ENCODE results near the gene ZNF184. TPM values are rescaled to one million over a fixed set of nuclear protein-coding genes. Genes with fewer than 3 reads are reported as not detected.

The ZNF184 gene
- total RNA-seq, 1 experiment from 2014 or later, result 18.8 TPM

DNA sequence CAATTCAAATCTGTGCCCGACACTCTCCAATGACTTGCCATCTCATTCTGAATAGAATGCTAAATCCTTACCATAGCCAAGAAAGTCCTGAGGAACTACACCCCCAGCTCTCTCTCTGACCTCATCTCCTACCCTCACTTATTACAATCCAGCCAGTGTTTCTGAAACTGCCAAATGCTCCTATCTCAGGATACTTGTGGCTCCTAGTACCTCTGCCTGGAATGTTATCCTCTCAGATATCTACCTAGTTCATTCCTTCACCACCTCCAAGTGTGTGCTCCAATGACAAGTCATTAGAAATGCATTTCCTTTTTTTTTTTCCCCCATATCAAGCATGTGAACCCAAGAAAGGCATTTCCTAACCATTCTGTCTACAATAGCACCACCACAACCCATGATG, 24.4 kb downstream of the ZNF184 start:
- Histone ChIP-seq H3K9me3 (ENCODE audit: low read length) (peaks cover 49% of the 10 kb centered on the region), H3K27ac (ENCODE audit: low read length) (no peak overlapping the region), H3K4me3 (ENCODE audit: low read length) (no peak overlapping the region), H3K27me3 (ENCODE audit: low read length) (no peaks in the 10 kb centered on the region), H3K36me3 (ENCODE audit: insufficient read depth, low read length) (peaks cover 52% of the 10 kb centered on the region), H2AFZ (ENCODE audit: low read length) (no peak overlapping the region), H3K4me2 (ENCODE audit: low read depth, low read length, poor library complexity, severe bottlenecking) (no peak overlapping the region), H3K9me2 (replicated peaks; ENCODE audit: insufficient read depth, low read length) (no peaks in the 10 kb centered on the region), H3K79me2 (ENCODE audit: low read length) (no peaks in the 10 kb centered on the region), H3K4me1 (ENCODE audit: low read length) (no peaks in the 10 kb centered on the region), H4K20me1 (ENCODE audit: insufficient read depth, low read depth, low read length) (no peaks in the 10 kb centered on the region), H3K9ac (ENCODE audit: low read length) (no peak overlapping the region)
- DNase-seq, result no peak

DNA sequence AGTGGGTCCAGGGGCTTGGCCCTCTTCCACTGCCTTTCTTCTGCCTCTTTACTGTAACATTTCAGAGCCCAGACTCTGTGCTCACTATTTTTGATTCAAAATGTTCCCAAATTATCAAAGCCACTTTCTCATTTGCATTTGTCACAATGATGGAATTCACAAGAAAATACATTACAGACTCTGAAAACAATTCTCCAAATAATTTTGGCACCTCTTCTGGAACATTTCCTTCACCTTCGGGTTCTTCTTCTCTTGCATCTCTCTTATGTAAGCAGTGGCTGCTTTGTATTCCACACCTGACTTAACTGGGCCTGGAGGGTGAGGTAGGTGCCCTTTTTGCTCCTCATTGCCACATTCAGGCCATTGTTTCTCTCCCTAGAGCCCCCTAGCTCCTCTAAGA, 30.0 kb downstream of the ZNF184 start:
- H3K27me3 ChIP-seq (ENCODE audit: low read length), result no peaks in the 10 kb centered on the region
- no peak for DNase-seq
- H3K4me3 ChIP-seq (ENCODE audit: low read length), result no peak overlapping the region
- H3K36me3 ChIP-seq (ENCODE audit: insufficient read depth, low read length), result peaks cover under 1% of the 10 kb centered on the region; the same call in 1 of the 2 replicates
- no peak overlapping the region for H3K4me2 ChIP-seq (ENCODE audit: low read depth, low read length, poor library complexity, severe bottlenecking)
- no peaks in the 10 kb centered on the region for H3K4me1 ChIP-seq (ENCODE audit: low read length)
- no peaks in the 10 kb centered on the region for H3K9me2 ChIP-seq (replicated peaks; ENCODE audit: insufficient read depth, low read length)
- no peak overlapping the region for H2AFZ ChIP-seq (ENCODE audit: low read length)
- no peak overlapping the region for H3K27ac ChIP-seq (ENCODE audit: low read length)
- no peaks in the 10 kb centered on the region for H3K79me2 ChIP-seq (ENCODE audit: low read length)
- H3K9ac ChIP-seq (ENCODE audit: low read length), result no peak overlapping the region
- peaks cover 6% of the 10 kb centered on the region; the same call in 1 of the 2 replicates for H3K9me3 ChIP-seq (ENCODE audit: low read length)
- H4K20me1 ChIP-seq (ENCODE audit: insufficient read depth, low read depth, low read length), result no peaks in the 10 kb centered on the region

DNA sequence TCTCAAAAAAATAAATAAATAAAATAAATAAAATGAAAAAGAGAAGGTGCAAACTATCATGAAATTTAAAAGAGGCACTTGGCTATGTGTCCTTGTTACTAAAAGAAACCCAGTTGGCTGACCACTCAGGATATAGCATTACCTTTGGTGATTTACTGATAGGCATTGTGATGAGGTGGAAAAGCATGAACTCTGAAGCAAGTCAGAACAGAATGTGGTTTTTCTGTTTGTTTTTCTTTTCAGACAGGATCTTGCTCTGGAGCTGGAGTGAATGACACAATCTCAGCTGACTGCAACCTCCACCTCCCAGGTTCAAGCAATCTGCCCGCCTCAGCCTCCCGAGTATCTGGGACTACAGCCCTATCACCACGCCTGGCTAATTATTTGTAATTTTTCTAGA, 31.9 kb downstream of the ZNF184 start:
- DNase-seq, result no peak
- Histone ChIP-seq H3K9me2 (replicated peaks; ENCODE audit: insufficient read depth, low read length) (no peaks in the 10 kb centered on the region), H3K27me3 (ENCODE audit: low read length) (no peaks in the 10 kb centered on the region), H3K4me1 (ENCODE audit: low read length) (no peaks in the 10 kb centered on the region), H3K36me3 (ENCODE audit: insufficient read depth, low read length) (no peaks in the 10 kb centered on the region), H3K79me2 (ENCODE audit: low read length) (no peaks in the 10 kb centered on the region), H3K9me3 (ENCODE audit: low read length) (peaks cover 6% of the 10 kb centered on the region; the same call in 1 of the 2 replicates), H3K4me2 (ENCODE audit: low read depth, low read length, poor library complexity, severe bottlenecking) (no peak overlapping the region), H3K9ac (ENCODE audit: low read length) (no peak overlapping the region), H3K27ac (ENCODE audit: low read length) (no peak overlapping the region), H2AFZ (ENCODE audit: low read length) (no peak overlapping the region), H4K20me1 (ENCODE audit: insufficient read depth, low read depth, low read length) (no peaks in the 10 kb centered on the region), H3K4me3 (ENCODE audit: low read length) (no peak overlapping the region)

DNA sequence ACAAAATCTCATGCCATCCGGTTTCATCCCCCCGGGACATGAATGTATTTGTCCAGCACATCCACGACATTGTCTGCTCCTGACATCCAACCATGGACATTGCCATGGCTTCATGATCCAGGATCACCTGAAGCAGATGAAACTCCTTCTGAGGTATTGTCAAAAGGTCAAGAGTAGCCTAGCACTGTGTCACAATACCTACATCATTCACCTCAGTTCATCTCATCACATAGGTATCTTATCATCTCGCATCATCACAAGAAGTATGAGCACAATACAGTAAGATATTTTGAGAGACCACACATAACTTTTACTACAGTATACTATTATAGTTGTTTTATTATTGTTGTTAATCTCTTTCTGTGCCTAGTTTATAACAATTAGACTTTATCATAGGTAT, 33.5 kb downstream of the ZNF184 start:
- Histone ChIP-seq H3K4me1 (ENCODE audit: low read length) (no peaks in the 10 kb centered on the region), H3K27me3 (ENCODE audit: low read length) (no peaks in the 10 kb centered on the region), H3K36me3 (ENCODE audit: insufficient read depth, low read length) (no peaks in the 10 kb centered on the region), H3K9ac (ENCODE audit: low read length) (no peak overlapping the region), H2AFZ (ENCODE audit: low read length) (no peak overlapping the region), H3K27ac (ENCODE audit: low read length) (no peak overlapping the region), H4K20me1 (ENCODE audit: insufficient read depth, low read depth, low read length) (no peaks in the 10 kb centered on the region), H3K9me2 (replicated peaks; ENCODE audit: insufficient read depth, low read length) (no peaks in the 10 kb centered on the region), H3K4me3 (ENCODE audit: low read length) (no peak overlapping the region), H3K79me2 (ENCODE audit: low read length) (no peaks in the 10 kb centered on the region), H3K4me2 (ENCODE audit: low read depth, low read length, poor library complexity, severe bottlenecking) (no peak overlapping the region), H3K9me3 (ENCODE audit: low read length) (no peaks in the 10 kb centered on the region)
- no peak for DNase-seq

DNA sequence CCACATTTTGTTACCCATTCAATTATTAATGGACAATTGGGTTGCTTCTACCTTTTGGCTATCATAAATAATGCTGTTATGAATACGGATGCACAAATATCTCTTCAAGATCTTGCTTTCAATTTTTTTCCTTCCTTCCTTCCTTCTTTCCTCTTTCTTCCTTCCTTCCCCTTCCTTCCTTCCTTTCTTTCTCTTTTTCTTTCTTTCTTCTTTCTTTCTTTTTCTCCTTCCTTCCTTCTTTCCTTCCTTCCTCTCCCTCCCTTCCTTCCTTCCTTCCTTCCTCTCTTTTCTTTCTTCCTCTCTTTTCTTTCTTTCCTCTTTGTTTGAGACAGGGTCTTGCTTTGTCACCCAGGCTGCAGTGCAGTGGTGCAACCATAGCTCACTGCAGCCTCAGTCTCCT, 39.2 kb downstream of the ZNF184 start:
- Histone ChIP-seq H4K20me1 (ENCODE audit: insufficient read depth, low read depth, low read length) (no peaks in the 10 kb centered on the region), H3K4me1 (ENCODE audit: low read length) (no peaks in the 10 kb centered on the region), H3K9ac (ENCODE audit: low read length) (no peak overlapping the region), H2AFZ (ENCODE audit: low read length) (no peak overlapping the region), H3K9me2 (replicated peaks; ENCODE audit: insufficient read depth, low read length) (no peaks in the 10 kb centered on the region), H3K79me2 (ENCODE audit: low read length) (no peaks in the 10 kb centered on the region), H3K27ac (ENCODE audit: low read length) (no peak overlapping the region), H3K36me3 (ENCODE audit: insufficient read depth, low read length) (no peaks in the 10 kb centered on the region), H3K27me3 (ENCODE audit: low read length) (no peaks in the 10 kb centered on the region), H3K9me3 (ENCODE audit: low read length) (no peaks in the 10 kb centered on the region), H3K4me2 (ENCODE audit: low read depth, low read length, poor library complexity, severe bottlenecking) (no peak overlapping the region), H3K4me3 (ENCODE audit: low read length) (no peak overlapping the region)
- DNase-seq, result no peak

DNA sequence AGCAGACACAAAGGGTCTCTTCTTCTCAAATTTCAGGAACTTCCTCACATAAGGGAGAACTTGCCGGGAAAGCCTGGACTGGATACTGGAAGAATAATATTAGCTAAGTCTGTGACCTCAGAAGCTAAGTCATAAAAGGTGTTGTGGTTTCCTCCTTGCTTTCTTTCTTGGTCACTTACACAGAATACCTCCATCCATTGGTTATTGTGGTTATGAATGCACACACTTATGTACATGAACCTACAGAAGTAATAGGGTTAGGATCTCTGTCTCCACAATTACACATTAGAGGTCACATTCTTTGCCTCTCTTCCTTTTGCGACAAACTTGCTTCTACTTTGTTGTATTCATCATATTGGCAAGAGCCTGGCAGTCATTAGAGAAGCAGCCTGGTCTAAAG, 43.9 kb downstream of the ZNF184 start:
- Histone ChIP-seq H3K9ac (ENCODE audit: low read length) (no peak overlapping the region), H3K4me2 (ENCODE audit: low read depth, low read length, poor library complexity, severe bottlenecking) (no peak overlapping the region), H3K4me3 (ENCODE audit: low read length) (no peak overlapping the region), H3K9me3 (ENCODE audit: low read length) (no peaks in the 10 kb centered on the region), H3K79me2 (ENCODE audit: low read length) (no peaks in the 10 kb centered on the region), H3K36me3 (ENCODE audit: insufficient read depth, low read length) (no peaks in the 10 kb centered on the region), H4K20me1 (ENCODE audit: insufficient read depth, low read depth, low read length) (no peaks in the 10 kb centered on the region), H3K27ac (ENCODE audit: low read length) (no peak overlapping the region), H3K27me3 (ENCODE audit: low read length) (0 out of 2 replicates have a peak, but pooled peaks cover 2% of the 10 kb centered on the region), H2AFZ (ENCODE audit: low read length) (no peak overlapping the region), H3K4me1 (ENCODE audit: low read length) (no peaks in the 10 kb centered on the region), H3K9me2 (replicated peaks; ENCODE audit: insufficient read depth, low read length) (no peaks in the 10 kb centered on the region)
- no peak for DNase-seq

DNA sequence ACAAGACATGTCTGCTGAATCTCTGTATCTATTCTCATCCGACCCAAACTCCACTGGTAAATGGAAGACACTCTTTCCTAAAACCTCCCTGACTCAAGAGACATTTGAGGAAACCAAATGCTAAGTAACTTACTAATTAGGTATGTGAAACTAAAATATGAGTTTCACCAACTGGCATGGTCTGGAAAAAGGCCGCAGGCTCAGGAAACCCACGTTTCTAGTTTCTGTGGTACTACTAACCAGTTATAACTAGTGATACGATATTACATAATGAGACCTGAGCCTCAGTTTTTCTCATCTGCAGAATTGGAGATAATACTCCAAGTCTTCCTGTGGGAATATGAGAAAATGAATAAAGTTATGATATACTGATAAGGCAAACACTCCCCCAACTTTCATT, 44.4 kb downstream of the ZNF184 start:
- no peak overlapping the region for H2AFZ ChIP-seq (ENCODE audit: low read length)
- DNase-seq, result no peak
- 0 out of 2 replicates have a peak, but pooled peaks cover 2% of the 10 kb centered on the region for H3K27me3 ChIP-seq (ENCODE audit: low read length)
- no peaks in the 10 kb centered on the region for H3K79me2 ChIP-seq (ENCODE audit: low read length)
- no peaks in the 10 kb centered on the region for H3K9me3 ChIP-seq (ENCODE audit: low read length)
- H3K36me3 ChIP-seq (ENCODE audit: insufficient read depth, low read length), result no peaks in the 10 kb centered on the region
- H3K27ac ChIP-seq (ENCODE audit: low read length), result no peak overlapping the region
- H3K4me3 ChIP-seq (ENCODE audit: low read length), result no peak overlapping the region
- no peak overlapping the region for H3K9ac ChIP-seq (ENCODE audit: low read length)
- H3K9me2 ChIP-seq (replicated peaks; ENCODE audit: insufficient read depth, low read length), result no peaks in the 10 kb centered on the region
- no peaks in the 10 kb centered on the region for H4K20me1 ChIP-seq (ENCODE audit: insufficient read depth, low read depth, low read length)
- H3K4me2 ChIP-seq (ENCODE audit: low read depth, low read length, poor library complexity, severe bottlenecking), result no peak overlapping the region
- no peaks in the 10 kb centered on the region for H3K4me1 ChIP-seq (ENCODE audit: low read length)

DNA sequence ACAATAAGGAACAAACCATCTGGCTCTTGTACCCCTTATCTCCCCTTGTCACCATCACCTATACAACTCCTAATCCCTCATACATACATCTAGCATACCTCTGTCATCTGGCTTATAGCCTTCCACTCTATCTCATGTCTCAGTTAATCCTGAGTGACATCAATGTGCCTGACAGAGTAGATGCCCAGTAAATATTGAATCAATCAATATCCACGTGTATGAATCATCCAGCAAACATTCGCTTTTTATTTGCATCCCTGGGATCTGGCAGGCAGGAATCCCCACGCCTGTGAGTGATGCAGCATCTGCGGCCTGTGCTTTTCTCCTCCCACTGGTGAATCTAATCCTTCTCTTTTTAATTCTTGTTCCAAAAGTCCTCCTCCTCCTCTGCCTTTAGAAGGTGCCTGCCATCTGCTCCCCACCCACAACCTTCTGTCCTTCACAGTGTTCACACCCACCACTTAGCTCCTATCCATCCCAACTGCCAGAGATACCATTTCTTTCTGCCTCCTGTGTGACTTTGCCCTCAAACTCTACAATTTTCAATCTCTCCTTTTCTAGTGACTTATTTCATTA, 46.8 kb downstream of the ZNF184 start:
- H3K36me3 ChIP-seq (ENCODE audit: insufficient read depth, low read length), result no peaks in the 10 kb centered on the region

More for the DNA sequence above, 46.8 kb downstream of the ZNF184 start:
- no peak for DNase-seq
- Histone ChIP-seq H3K27ac (ENCODE audit: low read length) (no peak overlapping the region), H3K9me3 (ENCODE audit: low read length) (no peaks in the 10 kb centered on the region), H3K4me3 (ENCODE audit: low read length) (no peak overlapping the region), H4K20me1 (ENCODE audit: insufficient read depth, low read depth, low read length) (no peaks in the 10 kb centered on the region), H3K4me1 (ENCODE audit: low read length) (no peaks in the 10 kb centered on the region), H3K9me2 (replicated peaks; ENCODE audit: insufficient read depth, low read length) (no peaks in the 10 kb centered on the region), H3K4me2 (ENCODE audit: low read depth, low read length, poor library complexity, severe bottlenecking) (no peak overlapping the region), H3K79me2 (ENCODE audit: low read length) (no peaks in the 10 kb centered on the region), H3K9ac (ENCODE audit: low read length) (no peak overlapping the region), H3K27me3 (ENCODE audit: low read length) (0 out of 2 replicates have a peak, but pooled peaks cover 2% of the 10 kb centered on the region), H2AFZ (ENCODE audit: low read length) (no peak overlapping the region)
